ENCODE data around the gene CTBP2.
"Not testable (repeated sequence)": the region's sequence is repeated elsewhere in the genome, so short reads cannot be mapped to it uniquely, and the experiment has no call there.

The CTBP2 gene

GRCh38 chr10:125087191-125087896, 73.0 kb downstream of the CTBP2 start:
- no peak for DNase-seq (ENCODE audit: low spot score)

GRCh38 chr10:125086691-125087090, 73.7 kb downstream of the CTBP2 start:
- no peak for DNase-seq (ENCODE audit: low spot score)

- DNase-seq (ENCODE audit: low spot score): no peak
These were observed 74.9 kb downstream of the CTBP2 start for GRCh38 chr10:125085258-125086054.

- DNase-seq (ENCODE audit: low spot score): no peak
These were observed 75.6 kb downstream of the CTBP2 start for GRCh38 chr10:125084614-125085257.

GRCh38 chr10:125084191-125084613, 76.2 kb downstream of the CTBP2 start:
- peak; percentile 15 for DNase-seq (ENCODE audit: low spot score)

GRCh38 chr10:125083576-125083920, 76.8 kb downstream of the CTBP2 start:
- no peak for DNase-seq (ENCODE audit: low spot score)

GRCh38 chr10:125082881-125083575, 77.3 kb downstream of the CTBP2 start:
- DNase-seq (ENCODE audit: low spot score): no peak

- DNase-seq (ENCODE audit: low spot score): not testable (repeated sequence)
These were observed 77.9 kb downstream of the CTBP2 start for GRCh38 chr10:125082471-125082870.

GRCh38 chr10:125081931-125082330, 78.4 kb downstream of the CTBP2 start:
- DNase-seq (ENCODE audit: low spot score): no peak

- no peak for DNase-seq (ENCODE audit: low spot score)
These were observed 79.4 kb downstream of the CTBP2 start for GRCh38 chr10:125080984-125081383.

- DNase-seq (ENCODE audit: low spot score): no peak
These were observed 80.1 kb downstream of the CTBP2 start for GRCh38 chr10:125080296-125080695.

- no peak for DNase-seq (ENCODE audit: low spot score)
These were observed 81.2 kb downstream of the CTBP2 start for GRCh38 chr10:125079091-125079600.

- DNase-seq (ENCODE audit: low spot score): peak; percentile 63
These were observed 83.3 kb downstream of the CTBP2 start for GRCh38 chr10:125076891-125077541.

GRCh38 chr10:125076121-125076825, 84.1 kb downstream of the CTBP2 start:
- no peak for DNase-seq (ENCODE audit: low spot score)

- no peak for DNase-seq (ENCODE audit: low spot score)
These were observed 86.4 kb downstream of the CTBP2 start for GRCh38 chr10:125073996-125074395.

- DNase-seq (ENCODE audit: low spot score): no peak
These were observed 87.6 kb downstream of the CTBP2 start for GRCh38 chr10:125072794-125073193.

GRCh38 chr10:125071008-125071407, 89.4 kb downstream of the CTBP2 start:
- DNase-seq (ENCODE audit: low spot score): no peak

- DNase-seq (ENCODE audit: low spot score): no peak
These were observed 92.0 kb downstream of the CTBP2 start for GRCh38 chr10:125068406-125068805.

GRCh38 chr10:125067764-125068163, 92.6 kb downstream of the CTBP2 start:
- DNase-seq (ENCODE audit: low spot score): no peak

GRCh38 chr10:125066764-125067450, 93.5 kb downstream of the CTBP2 start:
- no peak for DNase-seq (ENCODE audit: low spot score)
